ENCODE data around the gene OOSP4B. TPM values are rescaled to one million over a fixed set of nuclear protein-coding genes. Genes with fewer than 3 reads are reported as not detected.

OOSP4B gene
- total and polyA plus RNA-seq, 2 of the 13 experiments (the other 11 are each of a cell fraction or from before 2014, with no cell fraction given) = not detected

DNA sequence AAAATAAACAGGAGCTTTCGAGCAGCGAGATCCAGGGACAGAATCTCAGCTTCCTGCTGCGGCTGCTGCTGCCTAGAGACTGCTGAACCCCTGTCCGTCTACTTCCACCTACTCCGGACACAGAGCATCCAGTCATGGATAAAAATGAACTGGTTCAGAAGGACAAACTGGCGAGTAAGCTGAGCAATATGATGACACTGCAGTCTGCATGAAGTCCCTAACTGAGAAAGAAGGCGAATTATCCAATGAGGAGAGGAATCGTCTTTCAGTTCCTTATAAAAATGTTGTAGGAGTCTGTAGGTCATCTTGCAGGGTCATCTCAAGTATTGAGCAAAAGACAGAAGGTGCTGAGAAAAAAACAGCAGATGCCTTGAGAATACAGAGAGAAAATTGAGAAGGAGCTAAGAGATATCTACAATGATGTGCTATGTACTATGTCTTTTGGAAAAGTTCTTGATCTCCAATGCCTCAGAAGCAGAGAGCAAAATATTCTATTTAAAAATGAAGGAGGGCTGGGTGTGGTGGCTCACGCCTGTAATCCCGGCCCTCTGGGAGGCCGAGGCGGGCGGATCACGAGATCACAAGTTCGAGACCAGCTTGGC, 60.3 kb downstream of the OOSP4B start:
- DNase-seq (ENCODE audit: low spot score) (no peak), FAIRE-seq (no peak), ATAC-seq (no peak)
- in situ Hi-C loops (cut with HindIII; ENCODE audit: extremely low pct_ligation_motif_present, low pct_unique_long_range_greater_than_20kb) (no loop called here), intact Hi-C loops (cut with micrococcal nuclease; ENCODE audit: unreplicated experiment) (no loop called here)
- Histone ChIP-seq H4K20me1 (ENCODE audit: insufficient read depth, low read length) (no peaks in the 10 kb centered on the region), H3K27ac (ENCODE audit: extremely low read length, insufficient read depth, low read length) (no peak overlapping the region), H3K79me2 (ENCODE audit: insufficient read depth, low read length) (no peaks in the 10 kb centered on the region), H3K27me3 (ENCODE audit: control insufficient read depth in 1 of 2, insufficient read depth in 2 of 2, low read length in 2 of 2) (no peaks in the 10 kb centered on the region), H3K9ac (ENCODE audit: insufficient read depth, low read depth, low read length) (no peak overlapping the region), H3K9me3 (ENCODE audit: low read length) (no peaks in the 10 kb centered on the region), H3K36me3 (replicated peaks in 1 of 2; ENCODE audit: control insufficient read depth in 1 of 2, insufficient read depth in 2 of 2, low read length in 2 of 2) (no peaks in the 10 kb centered on the region), H3K4me2 (ENCODE audit: low read depth, low read length) (no peak overlapping the region), H3K4me1 (ENCODE audit: insufficient read depth, low read length) (no peaks in the 10 kb centered on the region), H2AFZ (ENCODE audit: low read length) (no peak overlapping the region), H3K4me3 (replicated peaks in 1 of 3; ENCODE audit: insufficient read depth in 1 of 3, low read depth in 2 of 3, low read length in 3 of 3) (no peak overlapping the region)
- BruUV-seq (replicated peaks) = no TSS peak
- peak; percentile 18 to 29; a peak in 2 of 4 replicates for TF ChIP-seq MAFK (conservative IDR thresholded peaks at IDR 0.05 in 1 of 2, IDR thresholded peaks at IDR 0.05 in 1 of 2; ENCODE audit: low read length in 2 of 2)
- TF ChIP-seq DPF2 (CRISPR knock-in tag; IDR thresholded peaks at IDR 0.05; ENCODE audit: borderline replicate concordance, low read depth) = no peak
- 36% methylated on average over 15 of the region's 15 CpGs for WGBS (ENCODE audit: low lambda C conversion rate)
- ChIA-PET POLR2A (no interaction called here), CTCF (ENCODE audit: low intra/inter-chr PET ratio, low total read pairs) (no interaction called here)

DNA sequence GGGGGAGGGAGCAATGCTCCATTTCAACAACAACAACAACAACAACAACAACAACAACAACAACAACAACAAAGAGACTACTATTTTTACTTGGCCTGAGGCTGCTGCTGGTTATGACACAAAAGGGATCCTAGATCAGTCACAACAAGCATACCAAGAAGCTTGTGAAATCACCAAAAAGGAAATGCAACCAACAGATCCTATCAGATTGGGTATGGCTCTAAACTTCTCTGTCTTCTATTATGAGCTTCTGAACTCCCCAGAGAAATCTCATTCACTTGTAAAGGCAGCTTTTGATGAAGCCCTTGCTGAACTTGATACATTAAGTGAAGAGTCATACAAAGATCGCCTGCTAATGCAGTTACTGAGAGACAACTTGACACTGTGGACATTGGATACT, 61.0 kb downstream of the OOSP4B start:
- ChIA-PET POLR2A (no interaction called here), CTCF (ENCODE audit: low intra/inter-chr PET ratio, low total read pairs) (no interaction called here)
- 0% methylated on average over 1 of the region's 1 CpG for WGBS (ENCODE audit: low lambda C conversion rate)
- no peak for TF ChIP-seq HNRNPK (IDR thresholded peaks at IDR 0.05; ENCODE audit: low read depth, low read length, poor library complexity, severe bottlenecking)
- no peak for TF ChIP-seq PHF21A (CRISPR knock-in tag; IDR thresholded peaks at IDR 0.05)
- TF ChIP-seq, protein P1, sequence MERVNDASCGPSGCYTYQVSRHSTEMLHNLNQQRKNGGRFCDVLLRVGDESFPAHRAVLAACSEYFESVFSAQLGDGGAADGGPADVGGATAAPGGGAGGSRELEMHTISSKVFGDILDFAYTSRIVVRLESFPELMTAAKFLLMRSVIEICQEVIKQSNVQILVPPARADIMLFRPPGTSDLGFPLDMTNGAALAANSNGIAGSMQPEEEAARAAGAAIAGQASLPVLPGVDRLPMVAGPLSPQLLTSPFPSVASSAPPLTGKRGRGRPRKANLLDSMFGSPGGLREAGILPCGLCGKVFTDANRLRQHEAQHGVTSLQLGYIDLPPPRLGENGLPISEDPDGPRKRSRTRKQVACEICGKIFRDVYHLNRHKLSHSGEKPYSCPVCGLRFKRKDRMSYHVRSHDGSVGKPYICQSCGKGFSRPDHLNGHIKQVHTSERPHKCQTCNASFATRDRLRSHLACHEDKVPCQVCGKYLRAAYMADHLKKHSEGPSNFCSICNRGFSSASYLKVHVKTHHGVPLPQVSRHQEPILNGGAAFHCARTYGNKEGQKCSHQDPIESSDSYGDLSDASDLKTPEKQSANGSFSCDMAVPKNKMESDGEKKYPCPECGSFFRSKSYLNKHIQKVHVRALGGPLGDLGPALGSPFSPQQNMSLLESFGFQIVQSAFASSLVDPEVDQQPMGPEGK (CRISPR knock-in tag; IDR thresholded peaks at IDR 0.05) = no peak
- no peak for TF ChIP-seq NFIC (IDR thresholded peaks at IDR 0.05; ENCODE audit: low read length)
- no peak for TF ChIP-seq ZKSCAN5 (CRISPR knock-in tag; IDR thresholded peaks at IDR 0.05)
- TF ChIP-seq, protein P2, sequence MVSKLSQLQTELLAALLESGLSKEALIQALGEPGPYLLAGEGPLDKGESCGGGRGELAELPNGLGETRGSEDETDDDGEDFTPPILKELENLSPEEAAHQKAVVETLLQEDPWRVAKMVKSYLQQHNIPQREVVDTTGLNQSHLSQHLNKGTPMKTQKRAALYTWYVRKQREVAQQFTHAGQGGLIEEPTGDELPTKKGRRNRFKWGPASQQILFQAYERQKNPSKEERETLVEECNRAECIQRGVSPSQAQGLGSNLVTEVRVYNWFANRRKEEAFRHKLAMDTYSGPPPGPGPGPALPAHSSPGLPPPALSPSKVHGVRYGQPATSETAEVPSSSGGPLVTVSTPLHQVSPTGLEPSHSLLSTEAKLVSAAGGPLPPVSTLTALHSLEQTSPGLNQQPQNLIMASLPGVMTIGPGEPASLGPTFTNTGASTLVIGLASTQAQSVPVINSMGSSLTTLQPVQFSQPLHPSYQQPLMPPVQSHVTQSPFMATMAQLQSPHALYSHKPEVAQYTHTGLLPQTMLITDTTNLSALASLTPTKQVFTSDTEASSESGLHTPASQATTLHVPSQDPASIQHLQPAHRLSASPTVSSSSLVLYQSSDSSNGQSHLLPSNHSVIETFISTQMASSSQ (IDR thresholded peaks at IDR 0.05; ENCODE audit: low read depth) = no peak
- TF ChIP-seq, protein P2 (CRISPR knock-in tag; IDR thresholded peaks at IDR 0.05; ENCODE audit: borderline replicate concordance) = no peak
- TF ChIP-seq NR1H2 (CRISPR knock-in tag; IDR thresholded peaks at IDR 0.05; ENCODE audit: borderline replicate concordance, low read depth) = no peak
- no peak for TF ChIP-seq ZNF7 (CRISPR knock-in tag; IDR thresholded peaks at IDR 0.05)
- TF ChIP-seq ZNF33A (CRISPR knock-in tag; IDR thresholded peaks at IDR 0.05; ENCODE audit: borderline replicate concordance) = no peak

More for the DNA sequence above, 61.0 kb downstream of the OOSP4B start:
- H3K9me3 ChIP-seq (ENCODE audit: low read length) = no peaks in the 10 kb centered on the region
- H3K27me3 ChIP-seq (ENCODE audit: control insufficient read depth in 1 of 2, insufficient read depth in 2 of 2, low read length in 2 of 2) = no peaks in the 10 kb centered on the region
- H3K4me1 ChIP-seq (ENCODE audit: insufficient read depth, low read length) = no peaks in the 10 kb centered on the region
- H3K36me3 ChIP-seq (replicated peaks in 1 of 2; ENCODE audit: control insufficient read depth in 1 of 2, insufficient read depth in 2 of 2, low read length in 2 of 2) = no peaks in the 10 kb centered on the region
- no peak for DNase-seq (ENCODE audit: low spot score)
- no peaks in the 10 kb centered on the region for H3K79me2 ChIP-seq (ENCODE audit: insufficient read depth, low read length)
- no TSS peak for BruUV-seq (replicated peaks)
- in situ Hi-C loops (cut with HindIII; ENCODE audit: extremely low pct_ligation_motif_present, low pct_unique_long_range_greater_than_20kb) = no loop called here
- intact Hi-C loops (cut with micrococcal nuclease; ENCODE audit: unreplicated experiment) = no loop called here
- H3K4me3 ChIP-seq (replicated peaks in 1 of 3; ENCODE audit: insufficient read depth in 1 of 3, low read depth in 2 of 3, low read length in 3 of 3) = no peak overlapping the region
- no peak for ATAC-seq
- no peaks in the 10 kb centered on the region for H4K20me1 ChIP-seq (ENCODE audit: insufficient read depth, low read length)
- no peak overlapping the region for H3K9ac ChIP-seq (ENCODE audit: insufficient read depth, low read depth, low read length)
- FAIRE-seq = no peak
- no peak overlapping the region for H3K4me2 ChIP-seq (ENCODE audit: low read depth, low read length)
- no peak overlapping the region for H2AFZ ChIP-seq (ENCODE audit: low read length)
- H3K27ac ChIP-seq (ENCODE audit: extremely low read length, insufficient read depth, low read length) = no peak overlapping the region
